Measurements from ENCODE around the gene MANSC4. TPM values are rescaled to one million over a fixed set of nuclear protein-coding genes. Genes with fewer than 3 reads are reported as not detected.

The MANSC4 gene
- under 1 TPM; 0.16 to 0.92 (median 0.44) TPM for polyA plus RNA-seq (ENCODE audit: insufficient read length in 3 of 3)
- long read RNA-seq, donor 1, result 0 reads
- long read RNA-seq, donor 2, result 0 reads
- long read RNA-seq, donor 3, result 0 reads
- long read RNA-seq, donor 4, result 0 reads
- long read RNA-seq, donor 5, result 0 reads
- long read RNA-seq, donor 6, result 0 reads
- long read RNA-seq, donor 7, result 0 reads
- long read RNA-seq, donor 8, result 0 reads
- long read RNA-seq, donor 9, result 0 reads
- long read RNA-seq, donor 10, result 0 reads
- long read RNA-seq, donor 11, result 0 reads
- long read RNA-seq, donor 12, result 0 reads
- long read RNA-seq, donor 13, result 0 reads
- long read RNA-seq, donor 14, result 0 reads
- long read RNA-seq, donor 15, result 0 reads
- long read RNA-seq, donor 16, result 0 reads

GRCh38 chr12:27779920-27780611, at the start of gene MANSC4, which contains the start of gene KLHL42:
MANSC4 (minus strand) TSS chr12:27780236; CDS start chr12:27771276, 8,960 bp downstream.
KLHL42 (plus strand) TSS chr12:27780233; CDS start chr12:27780331, 98 bp downstream.
- peak in 10 of 11 donors; percentile 41 to 73 (median 64) for DNase-seq (ENCODE audit: extremely low read depth in 1 of 11, low read depth in 9 of 11, low spot score in 4 of 11)

GRCh38 chr12:27828196-27828595, 48.2 kb upstream of the MANSC4 start:
- DNase-seq (ENCODE audit: extremely low read depth in 1 of 11, low read depth in 9 of 11, low spot score in 4 of 11), result no peak

- DNase-seq (ENCODE audit: extremely low read depth in 1 of 11, low read depth in 9 of 11, low spot score in 4 of 11), result no peak
Observed at GRCh38 chr12:27826076-27826475, 46.0 kb upstream of the MANSC4 start.

- DNase-seq (ENCODE audit: extremely low read depth in 1 of 11, low read depth in 9 of 11, low spot score in 4 of 11), result no peak
Observed at GRCh38 chr12:27824126-27824842, 44.2 kb upstream of the MANSC4 start.

GRCh38 chr12:27823038-27823437, 43.0 kb upstream of the MANSC4 start:
- DNase-seq (ENCODE audit: extremely low read depth in 1 of 11, low read depth in 9 of 11, low spot score in 4 of 11), result no peak

GRCh38 chr12:27822076-27822712, 42.2 kb upstream of the MANSC4 start:
- DNase-seq (ENCODE audit: extremely low read depth in 1 of 11, low read depth in 9 of 11, low spot score in 4 of 11), result no peak

- DNase-seq (ENCODE audit: extremely low read depth in 1 of 11, low read depth in 9 of 11, low spot score in 4 of 11), result peak; percentile 59 to 88 (median 70)
Observed at GRCh38 chr12:27821259-27821973, 41.4 kb upstream of the MANSC4 start.

GRCh38 chr12:27820564-27820963, 40.5 kb upstream of the MANSC4 start:
- DNase-seq (ENCODE audit: extremely low read depth in 1 of 11, low read depth in 9 of 11, low spot score in 4 of 11), result no peak

- DNase-seq (ENCODE audit: extremely low read depth in 1 of 11, low read depth in 9 of 11, low spot score in 4 of 11), result no peak
Observed at GRCh38 chr12:27818401-27818918, 38.4 kb upstream of the MANSC4 start.

- no peak for DNase-seq (ENCODE audit: extremely low read depth in 1 of 11, low read depth in 9 of 11, low spot score in 4 of 11)
Observed at GRCh38 chr12:27817766-27818165, 37.7 kb upstream of the MANSC4 start.

- DNase-seq (ENCODE audit: extremely low read depth in 1 of 11, low read depth in 9 of 11, low spot score in 4 of 11), result no peak
Observed at GRCh38 chr12:27814851-27815591, 35.0 kb upstream of the MANSC4 start.

- no peak for DNase-seq (ENCODE audit: extremely low read depth in 1 of 11, low read depth in 9 of 11, low spot score in 4 of 11)
Observed at GRCh38 chr12:27814411-27814810, 34.4 kb upstream of the MANSC4 start.

- DNase-seq (ENCODE audit: extremely low read depth in 1 of 11, low read depth in 9 of 11, low spot score in 4 of 11), result no peak
Observed at GRCh38 chr12:27812502-27812901, 32.5 kb upstream of the MANSC4 start.

- no peak for DNase-seq (ENCODE audit: extremely low read depth in 1 of 11, low read depth in 9 of 11, low spot score in 4 of 11)
Observed at GRCh38 chr12:27810756-27811155, 30.7 kb upstream of the MANSC4 start.

GRCh38 chr12:27808841-27809240, 28.8 kb upstream of the MANSC4 start:
- no peak for DNase-seq (ENCODE audit: extremely low read depth in 1 of 11, low read depth in 9 of 11, low spot score in 4 of 11)

- DNase-seq (ENCODE audit: extremely low read depth in 1 of 11, low read depth in 9 of 11, low spot score in 4 of 11), result no peak
Observed at GRCh38 chr12:27807063-27807703, 27.1 kb upstream of the MANSC4 start.

GRCh38 chr12:27806259-27806658, 26.2 kb upstream of the MANSC4 start:
- no peak for DNase-seq (ENCODE audit: extremely low read depth in 1 of 11, low read depth in 9 of 11, low spot score in 4 of 11)
